GM18951 (cell line): ENCODE results near the gene C5orf15.

ENCODE experiments used
- POLR2A ChIP-seq: IDR thresholded peaks from 4 replicates; pipeline ENCODE4 v1.6.1; 2011; ENCODE audit warnings: mild to moderate bottlenecking; ENCODE audit not compliant: insufficient read length, insufficient read depth; ENCODE audit errors: extremely low read depth
- in situ Hi-C: fragments of 300-500 bp; cut with MboI; formaldehyde crosslinking; loops from one replicate; pipeline ENCODE4 v1.12.0; 2022; ENCODE audit warnings: low sequenced_read_pairs, mixed read lengths, inconsistent platforms; ENCODE audit not compliant: unreplicated experiment

Gene C5orf15

DNA sequence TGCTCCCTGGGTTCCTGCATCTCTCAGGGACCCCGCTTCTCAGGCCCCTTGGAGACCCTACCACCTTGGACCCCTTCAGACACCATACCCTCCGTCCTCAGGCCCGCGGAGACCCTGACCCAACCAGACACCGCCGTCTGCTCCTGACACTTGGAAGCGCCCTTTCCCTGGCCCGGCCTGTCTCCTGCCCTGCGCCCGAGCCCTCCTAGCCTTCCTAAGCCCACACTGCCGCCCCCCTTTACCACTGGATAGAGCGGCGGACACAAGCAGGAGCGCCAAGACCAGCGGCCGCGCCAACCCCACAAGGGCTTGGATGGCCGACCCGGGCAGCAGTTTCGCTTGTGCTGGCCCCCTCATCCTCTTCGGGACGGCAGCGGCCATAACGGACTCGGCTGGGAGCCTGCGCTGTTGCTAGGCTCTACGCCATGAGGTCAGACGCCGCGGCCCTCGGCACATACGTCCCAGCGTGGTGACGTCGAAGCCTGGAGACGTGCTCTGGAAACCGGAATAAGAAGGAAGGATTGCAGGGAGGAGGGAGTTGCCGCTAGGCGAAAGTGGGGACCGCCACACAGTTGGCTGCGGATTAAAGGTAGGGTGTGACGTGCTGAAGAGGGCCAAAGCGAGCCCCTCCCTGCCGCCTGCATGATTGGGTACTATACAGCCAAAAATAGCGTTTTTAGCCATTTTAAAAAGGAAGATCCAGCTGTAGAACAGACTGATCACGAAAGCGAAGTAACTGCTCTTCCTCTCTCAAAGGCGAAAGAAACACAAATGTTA is at the start of gene C5orf15:
Gene C5orf15 (minus strand): TSS at position 422 of the 777 bp plus-strand sequence. CDS start 41 bp downstream, at position 381.
- in situ Hi-C loops = no loop called here
- peak; percentile 83 for TF ChIP-seq POLR2A

- no peak for TF ChIP-seq POLR2A
- in situ Hi-C loops = no loop called here
Measured at GRCh38 chr5:134008266-134008749, 39.9 kb upstream of the C5orf15 start.

DNA sequence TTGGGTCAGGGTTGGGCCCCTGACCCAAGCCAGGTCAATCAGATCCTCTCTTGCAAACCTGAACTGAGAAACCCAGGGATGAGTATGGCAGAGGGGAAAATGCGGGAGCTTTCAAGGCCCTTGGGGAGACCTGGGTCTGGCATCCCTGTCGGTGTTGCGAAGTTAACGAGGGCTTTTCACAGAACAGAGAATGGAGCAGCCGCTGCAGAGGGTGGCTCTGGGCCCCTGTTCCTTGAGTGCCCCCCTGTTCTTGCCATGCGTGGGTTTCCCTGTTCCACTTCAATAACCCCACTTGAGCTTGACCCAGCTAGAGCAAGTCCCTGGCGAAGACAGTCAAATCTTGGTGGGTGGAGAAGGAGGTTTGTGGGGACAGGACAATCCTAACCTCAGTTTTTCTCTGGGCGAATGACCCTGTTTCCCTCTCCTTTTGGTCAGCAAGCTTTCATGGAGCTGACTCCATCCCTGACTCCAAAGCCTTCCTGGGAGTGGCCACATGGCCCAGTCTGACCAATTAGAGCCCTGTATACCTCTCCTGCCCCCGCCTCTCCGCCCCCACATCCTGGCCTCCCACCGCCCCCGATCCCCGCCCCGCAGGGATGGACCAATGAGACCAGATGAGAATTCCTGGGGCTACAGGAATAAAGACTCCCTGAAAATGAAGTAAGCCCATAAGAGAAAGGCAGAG is 39.3 kb upstream of the C5orf15 start:
- in situ Hi-C loops = no loop called here
- no peak for TF ChIP-seq POLR2A

DNA sequence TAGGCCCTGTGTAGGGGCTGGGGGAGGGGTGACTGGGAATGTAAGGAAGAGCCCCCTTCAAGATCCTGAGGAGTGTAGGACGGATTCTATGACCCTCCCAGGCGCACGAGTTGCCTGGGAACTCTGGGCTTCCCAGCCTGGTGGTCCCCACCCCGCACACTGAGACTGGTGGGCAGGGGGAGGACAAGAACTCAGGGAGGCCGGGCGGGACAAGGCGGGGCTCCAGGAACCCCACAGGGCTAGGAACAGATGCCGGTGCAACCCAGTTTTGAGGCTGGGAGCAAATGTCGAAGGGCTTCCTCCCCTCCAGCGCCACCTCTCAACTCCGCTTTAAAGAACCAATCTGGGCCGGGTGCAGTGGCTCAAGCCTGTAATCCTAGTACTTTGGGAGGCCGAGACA is 37.7 kb upstream of the C5orf15 start:
- in situ Hi-C loops = no loop called here
- no peak for TF ChIP-seq POLR2A

DNA sequence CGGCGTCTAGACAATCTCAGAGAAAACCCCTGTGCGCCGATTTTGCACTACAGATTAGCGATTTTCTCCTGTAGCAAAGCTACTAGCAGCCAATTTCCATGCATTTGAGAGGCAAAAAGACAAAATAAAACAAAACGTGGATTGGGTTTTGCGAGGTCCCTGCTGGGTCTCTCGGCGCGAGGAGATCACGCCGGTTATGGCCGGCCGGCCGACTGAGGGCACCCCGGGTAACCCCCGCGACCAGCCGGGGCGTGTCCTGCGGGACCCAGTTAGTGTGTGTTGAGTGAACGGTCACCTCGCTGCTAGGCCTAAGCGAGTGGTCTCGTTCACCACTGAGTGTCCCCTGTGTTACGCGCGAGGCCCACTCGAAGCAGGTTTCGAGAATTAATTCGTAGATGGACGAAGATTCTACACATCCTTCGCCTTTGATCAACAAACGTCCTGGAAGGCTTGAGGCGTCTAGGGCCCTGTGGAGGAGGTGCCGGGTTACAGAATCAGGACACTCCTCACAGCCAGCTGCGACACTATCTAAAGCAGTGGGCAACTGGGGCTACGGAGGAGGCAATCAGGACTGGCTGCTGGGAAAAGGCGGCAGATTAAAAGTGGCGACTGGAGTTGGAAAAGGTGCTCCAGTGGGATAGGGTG is 37.1 kb upstream of the C5orf15 start:
- TF ChIP-seq POLR2A = no peak
- in situ Hi-C loops = no loop called here

- in situ Hi-C loops = no loop called here
- peak; percentile 66 for TF ChIP-seq POLR2A
Measured at GRCh38 chr5:134004626-134005416, 36.4 kb upstream of the C5orf15 start, which contains the start of gene VDAC1. Gene VDAC1 (minus strand): TSS chr5:134004975. CDS start chr5:133993012, 11,963 bp downstream.

- peak; percentile 20 for TF ChIP-seq POLR2A
- in situ Hi-C loops = no loop called here
Measured at GRCh38 chr5:134003817-134004625, 35.6 kb upstream of the C5orf15 start.

DNA sequence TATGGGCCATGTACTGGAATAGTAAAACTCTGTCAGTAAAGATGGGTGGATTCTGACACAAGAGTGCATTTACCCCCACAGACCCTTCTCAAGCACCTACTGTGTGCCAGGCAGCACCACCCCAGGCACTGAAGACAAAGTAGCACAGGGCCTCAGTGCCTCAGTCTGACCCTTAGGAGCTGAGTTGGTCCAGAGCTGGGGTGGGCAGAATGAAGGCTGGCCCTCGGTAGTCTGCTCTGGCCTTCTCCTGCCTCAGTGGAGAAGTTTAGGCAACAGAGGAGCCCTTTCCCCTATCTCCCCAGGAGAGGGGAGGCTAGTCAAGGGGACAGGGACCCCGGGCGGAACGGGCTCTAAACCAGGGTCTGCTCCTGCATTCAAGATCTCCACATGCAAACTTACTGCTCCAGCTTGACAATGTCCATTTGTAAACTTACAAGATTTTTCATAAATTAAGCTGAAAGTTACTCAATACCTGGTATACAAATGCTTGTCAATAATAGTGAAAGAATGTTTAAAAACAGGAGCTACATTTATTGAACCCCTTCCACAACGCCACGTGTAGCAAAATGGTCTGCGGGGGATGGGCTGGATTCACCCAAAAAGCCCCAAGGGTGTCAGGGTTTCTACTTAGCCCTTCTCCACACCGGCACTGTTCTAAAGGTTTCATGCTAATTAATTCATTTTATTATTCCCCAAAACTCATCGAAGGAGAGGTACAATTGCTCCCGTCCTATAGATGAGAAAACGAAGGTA is 34.8 kb upstream of the C5orf15 start:
- in situ Hi-C loops = no loop called here
- no peak for TF ChIP-seq POLR2A

DNA sequence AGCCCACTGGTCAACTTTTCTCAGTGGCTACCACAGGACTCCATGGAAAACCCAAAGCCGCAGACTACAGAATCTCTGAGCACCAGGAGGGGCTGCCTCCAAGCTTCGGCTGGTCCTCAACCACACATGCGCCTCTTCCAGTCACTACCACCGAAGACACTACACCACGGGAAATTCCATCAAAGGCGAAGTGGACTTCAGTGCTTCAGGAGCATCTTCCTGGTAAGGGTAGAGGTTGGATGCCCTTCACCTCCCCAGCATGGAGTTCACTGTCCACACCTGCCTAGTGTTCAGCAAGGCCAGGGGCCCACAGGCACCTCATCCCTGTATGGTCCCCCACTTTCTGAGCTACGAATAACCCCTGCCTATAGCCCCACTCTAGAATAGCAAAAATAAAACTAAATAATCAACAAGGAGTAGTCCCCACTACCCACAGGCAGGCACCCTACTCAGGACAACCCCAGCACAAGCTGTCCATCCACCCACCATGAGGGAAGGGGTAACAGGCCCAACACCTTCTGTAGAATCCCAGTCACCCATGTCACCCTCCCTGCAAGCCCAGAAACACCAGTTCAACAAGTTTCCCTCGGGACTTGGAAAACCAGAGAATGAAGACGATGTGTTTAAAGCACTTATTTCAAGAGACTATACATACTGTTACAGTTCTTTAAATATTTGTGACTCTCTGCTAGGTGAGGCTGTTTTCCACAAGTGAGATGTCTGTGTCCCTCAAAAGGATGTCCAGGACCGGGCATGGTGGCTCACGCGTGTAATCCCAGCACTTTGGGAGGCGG is 33.7 kb upstream of the C5orf15 start:
- in situ Hi-C loops = no loop called here

DNA sequence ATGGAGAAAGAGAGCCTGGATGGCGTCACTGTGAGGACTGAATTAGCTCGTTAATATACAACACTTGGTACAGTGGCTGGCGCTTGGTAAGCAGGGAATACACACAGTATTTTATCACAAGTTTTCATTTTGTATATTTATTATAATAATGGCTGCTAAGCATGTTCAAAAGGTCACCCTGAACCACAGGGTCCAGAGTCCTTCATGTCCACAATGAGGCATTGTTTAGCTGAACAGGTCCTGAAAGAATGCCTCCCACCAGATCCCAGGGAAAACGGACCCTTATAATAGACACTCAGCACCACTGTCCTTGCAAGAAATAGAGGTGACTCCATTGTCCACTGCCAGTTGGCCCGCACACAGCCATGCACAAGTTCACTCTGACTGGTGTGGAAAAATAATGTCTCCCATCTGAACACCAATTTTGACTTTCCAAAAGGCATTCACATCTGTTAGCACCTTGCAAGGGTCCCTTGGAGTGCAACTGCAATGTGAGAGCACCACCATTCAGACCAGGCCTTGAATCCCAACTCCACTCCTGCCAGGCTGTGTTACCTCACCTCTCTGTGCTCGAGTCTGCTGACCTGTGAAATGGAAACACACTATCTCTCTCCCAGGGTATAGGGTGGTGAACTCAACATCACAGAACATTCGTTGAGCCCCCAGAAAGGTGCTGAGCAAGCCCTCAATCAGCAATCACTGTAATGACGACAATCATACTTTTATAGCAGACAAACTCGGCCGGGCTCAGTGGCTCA is 32.5 kb upstream of the C5orf15 start:
- no peak for TF ChIP-seq POLR2A
- in situ Hi-C loops = no loop called here

More for the DNA sequence above, 33.7 kb upstream of the C5orf15 start:
- TF ChIP-seq POLR2A = no peak
